ENCODE data around the gene STYXL1. TPM values are rescaled to one million over a fixed set of nuclear protein-coding genes. Genes with fewer than 3 reads are reported as not detected.
"Not testable (repeated sequence)": the region's sequence is repeated elsewhere in the genome, so short reads cannot be mapped to it uniquely, and the experiment has no call there.

Gene STYXL1, protein sequence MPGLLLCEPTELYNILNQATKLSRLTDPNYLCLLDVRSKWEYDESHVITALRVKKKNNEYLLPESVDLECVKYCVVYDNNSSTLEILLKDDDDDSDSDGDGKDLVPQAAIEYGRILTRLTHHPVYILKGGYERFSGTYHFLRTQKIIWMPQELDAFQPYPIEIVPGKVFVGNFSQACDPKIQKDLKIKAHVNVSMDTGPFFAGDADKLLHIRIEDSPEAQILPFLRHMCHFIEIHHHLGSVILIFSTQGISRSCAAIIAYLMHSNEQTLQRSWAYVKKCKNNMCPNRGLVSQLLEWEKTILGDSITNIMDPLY
- 10 to 100 TPM; 42.8 to 54.1 (median 53.0) TPM for polyA plus RNA-seq (ENCODE audit: insufficient read length in 3 of 3)

DNA sequence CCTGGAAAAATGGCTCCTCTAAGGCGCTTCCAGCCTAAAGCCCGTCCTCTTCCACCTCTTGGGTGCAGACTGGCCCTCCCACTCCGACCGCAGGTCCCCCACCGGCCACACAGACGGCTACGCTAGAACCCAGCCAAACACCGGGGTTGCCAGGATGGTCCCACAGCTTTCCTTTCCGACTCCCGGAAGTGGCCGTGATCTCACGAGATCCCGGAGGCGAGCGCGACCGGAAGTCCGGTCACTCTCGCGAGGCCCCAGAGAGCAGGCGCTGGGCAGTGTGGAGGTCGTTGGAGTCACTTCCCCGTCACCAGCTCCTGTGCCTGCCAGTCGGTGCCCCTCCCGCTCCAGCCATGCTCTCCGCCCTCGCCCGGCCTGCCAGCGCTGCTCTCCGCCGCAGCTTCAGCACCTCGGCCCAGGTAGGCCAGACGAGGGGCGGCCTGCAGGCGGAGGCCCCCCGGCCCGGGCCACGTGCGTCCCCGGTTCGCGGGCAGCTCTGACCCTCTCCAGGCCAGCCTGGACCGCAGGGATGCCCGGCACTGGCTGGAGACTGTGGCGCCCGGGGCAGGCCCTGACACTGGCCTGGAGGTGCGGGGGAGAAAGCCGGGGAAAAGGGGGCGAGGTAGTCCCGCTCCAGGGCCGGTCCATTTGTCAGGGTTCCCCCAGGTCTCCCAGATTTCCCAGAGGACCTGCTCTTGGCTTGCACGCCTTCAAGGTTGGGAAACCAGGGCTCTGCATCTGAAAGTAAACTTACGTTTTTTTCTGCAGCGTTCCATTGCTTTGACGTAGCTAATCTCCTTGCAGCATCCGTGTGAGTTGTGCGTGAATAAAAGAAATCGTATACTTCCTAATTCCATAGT is at the start of gene STYXL1, which contains the start of gene MDH2:
STYXL1 (minus strand) TSS at position 190 of the 857 bp plus-strand sequence. CDS start 17,477 bp downstream, outside the sequence.
MDH2 (plus strand) TSS at position 296 of the 857 bp plus-strand sequence; CDS start at position 351, 55 bp downstream.
- DNase-seq (ENCODE audit: low read depth in 3 of 3, low spot score in 2 of 3), result peak; percentile 79 to 91 (median 88)

DNA sequence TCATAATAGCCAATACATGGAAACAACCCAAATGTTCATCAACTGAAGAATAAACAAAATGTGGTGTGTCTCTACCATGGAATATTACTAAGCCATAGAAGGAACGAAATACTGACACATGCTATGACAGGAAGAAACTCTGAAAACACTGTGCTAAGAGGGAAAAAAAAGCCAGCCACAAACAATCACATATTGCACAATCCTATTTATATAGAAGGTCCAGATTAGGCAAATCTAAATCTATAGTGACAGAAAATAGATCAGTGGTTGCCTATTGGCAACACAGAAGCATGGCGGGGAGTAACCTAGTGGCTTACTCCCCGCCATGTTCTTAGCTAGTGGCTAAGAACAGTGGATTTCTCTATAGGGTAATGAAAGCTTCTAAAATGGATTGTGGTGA is 48.1 kb upstream of the STYXL1 start:
- no peak for DNase-seq (ENCODE audit: low read depth in 3 of 3, low spot score in 2 of 3)

- not testable (repeated sequence) for DNase-seq (ENCODE audit: low read depth in 3 of 3, low spot score in 2 of 3)
Observed at GRCh38 chr7:76094326-76094725, 46.5 kb upstream of the STYXL1 start.

DNA sequence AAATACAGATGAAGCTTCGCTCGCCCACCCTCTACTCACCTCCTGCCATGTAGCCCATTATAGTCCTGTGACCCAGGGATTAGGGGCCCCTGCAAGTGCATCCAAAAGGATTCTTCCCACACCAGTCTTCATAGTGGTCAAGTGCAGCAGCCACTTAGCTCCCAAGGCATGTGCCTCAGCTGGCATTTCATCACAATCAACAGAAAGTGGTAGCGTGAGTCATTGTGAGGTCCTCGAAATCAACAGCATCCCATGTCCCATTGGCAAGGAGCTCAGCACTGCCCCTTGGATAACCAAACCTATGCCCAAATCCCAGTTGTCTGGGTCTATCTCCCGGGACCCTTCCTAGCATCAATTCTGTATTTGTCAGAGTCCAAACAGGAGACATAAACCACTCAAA is 45.7 kb upstream of the STYXL1 start:
- not testable (repeated sequence) for DNase-seq (ENCODE audit: low read depth in 3 of 3, low spot score in 2 of 3)

DNA sequence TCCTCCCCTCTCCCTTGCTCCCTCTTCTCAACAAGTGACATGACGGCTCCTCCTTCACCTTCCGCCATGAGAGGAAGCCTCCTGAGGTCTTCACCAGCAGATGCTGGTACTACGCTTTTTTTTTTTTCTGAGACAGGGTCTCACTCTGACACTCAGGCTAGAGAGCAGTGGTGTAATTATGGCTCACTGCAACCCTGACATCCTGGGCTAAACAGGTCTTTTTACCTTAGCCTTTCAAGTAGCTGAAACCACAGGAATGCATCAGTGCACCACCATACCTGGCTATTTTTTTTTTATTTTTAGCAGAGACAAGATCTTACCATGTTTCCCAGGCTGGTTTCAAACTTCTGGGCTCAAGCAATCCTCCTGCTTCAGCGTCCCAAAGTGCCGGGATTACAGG is 43.7 kb upstream of the STYXL1 start:
- no peak for DNase-seq (ENCODE audit: low read depth in 3 of 3, low spot score in 2 of 3)

GRCh38 chr7:76089865-76090475 is 42.2 kb upstream of the STYXL1 start:
- DNase-seq (ENCODE audit: low read depth in 3 of 3, low spot score in 2 of 3), result no peak

DNA sequence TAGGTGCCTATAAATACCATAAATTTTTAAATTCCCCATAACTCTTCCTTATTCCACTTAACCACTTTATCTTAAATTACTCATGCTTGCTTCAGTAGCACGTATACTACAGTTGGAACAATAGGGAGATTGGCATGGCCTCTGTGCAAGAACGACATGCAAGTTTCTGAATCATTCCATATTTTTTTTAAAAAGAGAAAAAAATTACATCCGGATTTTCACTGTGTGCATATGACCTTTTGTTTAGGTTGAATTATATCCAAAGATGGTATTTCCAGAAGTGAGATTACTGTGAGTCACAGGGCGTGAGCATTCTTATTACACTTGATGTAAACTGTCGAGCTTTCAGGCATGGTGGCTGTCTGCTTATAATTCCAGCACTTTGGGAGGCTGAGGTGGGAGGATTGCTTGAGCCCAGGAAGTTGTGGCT is 39.6 kb upstream of the STYXL1 start:
- DNase-seq (ENCODE audit: low read depth in 3 of 3, low spot score in 2 of 3), result not testable (repeated sequence)

GRCh38 chr7:76086070-76086469 is 38.3 kb upstream of the STYXL1 start:
- no peak for DNase-seq (ENCODE audit: low read depth in 3 of 3, low spot score in 2 of 3)

GRCh38 chr7:76084115-76084514 is 36.3 kb upstream of the STYXL1 start:
- not testable (repeated sequence) for DNase-seq (ENCODE audit: low read depth in 3 of 3, low spot score in 2 of 3)

DNA sequence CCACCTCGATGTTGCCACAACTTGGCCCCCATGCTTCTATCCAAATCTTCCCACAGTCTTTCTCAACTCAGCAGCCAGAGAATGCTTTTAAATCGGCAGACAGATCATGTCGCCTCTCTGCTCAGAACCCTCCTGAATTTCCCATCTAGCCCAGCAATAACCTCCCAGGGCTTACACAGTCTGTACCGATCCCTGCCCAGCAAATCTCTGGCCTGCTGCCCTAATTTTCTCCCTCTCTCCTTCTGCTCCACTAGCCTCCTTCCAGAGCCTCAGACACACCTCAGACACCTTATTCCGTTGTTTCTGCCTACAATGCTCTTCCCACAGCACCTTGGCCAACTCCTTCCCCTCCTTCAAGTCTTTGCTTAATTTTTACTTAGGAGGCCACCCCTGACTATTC is 32.4 kb upstream of the STYXL1 start:
- DNase-seq (ENCODE audit: low read depth in 3 of 3, low spot score in 2 of 3), result no peak

GRCh38 chr7:76077435-76077834 is 29.6 kb upstream of the STYXL1 start:
- DNase-seq (ENCODE audit: low read depth in 3 of 3, low spot score in 2 of 3), result no peak

- no peak for DNase-seq (ENCODE audit: low read depth in 3 of 3, low spot score in 2 of 3)
Observed at GRCh38 chr7:76076995-76077394, 29.2 kb upstream of the STYXL1 start.

GRCh38 chr7:76074972-76075370 is 27.2 kb upstream of the STYXL1 start:
- no peak for DNase-seq (ENCODE audit: low read depth in 3 of 3, low spot score in 2 of 3)

DNA sequence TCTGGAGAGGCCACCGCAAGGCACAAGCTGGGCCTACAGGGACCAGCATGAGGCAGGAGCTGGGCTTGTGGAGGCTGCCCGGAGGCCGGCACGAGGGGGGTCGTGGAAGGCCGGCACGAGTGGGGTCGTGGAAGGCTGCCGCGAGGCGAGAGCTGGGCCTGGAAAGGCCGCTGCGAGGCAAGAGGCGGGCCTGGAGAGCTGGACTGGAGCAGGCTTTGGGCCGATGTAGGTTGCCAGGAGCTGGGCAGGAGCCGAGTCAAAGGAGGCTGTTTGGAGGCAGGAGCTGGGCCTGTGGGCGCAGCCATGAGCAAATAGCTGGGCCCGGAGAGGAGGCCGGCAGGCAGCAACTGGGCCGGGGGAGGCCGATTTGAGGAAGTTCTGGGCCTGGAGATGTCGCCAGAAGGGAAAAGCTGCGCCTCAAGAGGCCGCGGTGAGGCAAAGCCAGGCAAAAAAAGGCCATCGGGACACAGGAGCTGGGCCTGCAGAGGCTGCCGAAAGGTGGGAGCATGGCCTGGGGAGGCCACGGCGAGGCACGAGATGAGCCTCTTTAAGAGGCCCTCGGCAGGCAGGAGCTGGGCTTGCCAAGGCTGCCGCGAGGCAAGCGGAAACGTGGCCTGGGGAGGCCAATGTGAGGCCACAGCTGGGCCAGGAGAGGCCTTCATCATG is 26.6 kb upstream of the STYXL1 start:
- no peak for DNase-seq (ENCODE audit: low read depth in 3 of 3, low spot score in 2 of 3)

- DNase-seq (ENCODE audit: low read depth in 3 of 3, low spot score in 2 of 3), result no peak
Observed at GRCh38 chr7:76073335-76073990, 25.7 kb upstream of the STYXL1 start.

DNA sequence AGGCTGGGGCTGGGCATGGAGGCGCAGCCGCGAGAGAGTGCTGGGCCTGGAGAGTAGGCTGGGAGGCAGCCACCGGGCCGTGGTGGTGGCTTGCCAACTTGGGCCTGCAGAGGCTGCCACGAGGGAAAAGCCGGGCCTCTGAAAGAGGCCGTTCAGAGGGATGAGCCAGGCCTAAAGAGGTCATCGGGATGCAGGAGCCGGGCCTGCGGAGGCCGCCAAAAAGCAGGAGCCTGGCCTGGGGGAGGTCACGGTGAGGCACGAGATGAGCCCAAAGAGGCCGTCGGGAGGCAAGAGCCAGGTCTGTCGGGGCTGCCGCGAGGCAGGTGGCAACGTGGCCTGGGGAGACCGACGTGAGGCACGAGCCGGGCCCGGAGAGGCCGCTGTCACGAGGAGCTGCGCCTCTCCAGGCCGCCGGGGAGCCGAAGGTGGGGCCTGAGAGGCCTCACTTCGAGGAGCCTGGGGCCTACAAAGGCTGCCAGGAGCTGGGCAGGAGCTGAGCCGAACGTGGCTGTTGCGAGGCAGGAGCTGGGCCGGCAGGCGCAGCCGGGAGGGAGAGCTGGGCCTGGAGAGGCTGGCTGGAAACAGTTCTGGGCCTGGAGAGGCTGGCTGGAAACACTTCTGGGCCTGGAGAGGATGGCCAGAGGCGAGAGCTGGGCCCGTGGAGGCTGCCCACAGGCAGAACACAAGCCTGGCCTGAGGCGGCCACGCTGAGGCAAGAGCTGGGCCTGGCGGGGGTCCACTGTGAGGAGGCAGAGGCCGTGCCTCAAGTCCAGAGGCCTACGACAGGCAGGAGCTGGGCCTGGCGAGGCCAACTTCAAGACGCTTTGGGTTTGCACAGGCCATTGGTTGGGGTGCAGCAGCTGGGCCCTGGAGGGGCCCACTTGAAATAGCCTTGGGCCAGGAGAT is 24.7 kb upstream of the STYXL1 start:
- DNase-seq (ENCODE audit: low read depth in 3 of 3, low spot score in 2 of 3), result no peak

DNA sequence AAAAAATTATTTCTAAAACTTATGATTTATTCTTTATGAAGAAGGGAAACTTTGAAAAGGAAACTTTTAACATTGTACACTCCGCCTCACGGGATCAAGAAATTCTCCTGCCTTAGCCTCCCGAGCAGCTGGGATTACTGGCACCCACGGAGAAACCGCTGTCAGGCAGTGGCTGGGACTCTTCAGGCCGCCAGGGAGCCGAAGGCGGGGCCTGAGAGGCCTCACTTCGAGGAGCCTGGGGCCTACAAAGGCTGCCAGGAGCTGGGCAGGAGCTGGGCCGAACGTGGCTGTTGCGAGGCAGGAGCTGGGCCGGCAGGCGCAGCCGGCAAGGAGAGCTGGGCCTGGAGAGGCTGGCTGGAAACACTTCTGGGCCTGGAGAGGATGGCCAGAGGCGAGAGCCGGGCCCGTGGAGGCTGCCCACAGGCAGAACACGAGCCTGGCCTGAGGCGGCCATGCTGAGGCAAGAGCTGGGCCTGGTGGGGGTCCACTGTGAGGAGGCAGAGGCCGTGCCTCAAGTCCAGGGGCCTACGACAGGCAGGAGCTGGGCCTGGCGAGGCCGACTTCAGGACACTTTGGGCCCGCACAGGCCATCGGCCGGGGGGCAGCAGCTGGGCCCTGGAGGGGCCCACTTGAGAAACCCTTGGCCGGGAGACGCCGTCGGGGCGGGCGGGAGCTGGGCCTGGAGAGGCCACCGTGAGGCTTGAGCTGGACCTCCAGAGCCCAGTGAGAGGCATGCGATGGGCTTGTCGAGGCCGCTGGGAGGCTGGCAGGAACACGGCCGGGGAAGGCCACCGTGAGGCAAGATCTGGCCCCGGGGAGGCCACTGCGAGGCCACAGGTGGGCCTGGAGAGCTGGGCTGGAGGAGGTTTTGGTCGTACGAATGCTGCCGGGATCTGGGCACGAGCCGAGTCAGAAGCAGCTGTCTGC is 23.8 kb upstream of the STYXL1 start:
- DNase-seq (ENCODE audit: low read depth in 3 of 3, low spot score in 2 of 3), result no peak

DNA sequence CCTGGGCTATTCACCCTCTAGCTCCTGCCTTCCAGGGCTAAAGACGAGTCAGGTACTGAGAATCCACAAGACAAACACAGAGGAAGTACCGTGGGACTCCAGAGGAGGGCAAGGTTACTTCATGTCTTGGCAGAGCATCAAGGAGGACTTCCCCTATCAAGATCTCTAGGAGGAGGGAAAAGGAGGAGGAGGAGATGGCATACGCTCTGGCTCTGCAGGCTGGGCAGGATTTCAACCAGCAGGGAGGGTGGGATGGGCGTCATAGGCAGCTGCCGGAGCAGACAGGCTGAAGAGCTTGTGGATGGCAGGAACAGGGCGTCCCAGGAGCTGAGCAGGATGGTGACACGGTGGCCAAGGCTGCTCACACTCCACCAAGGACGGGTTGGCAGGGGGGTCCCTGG is 21.4 kb upstream of the STYXL1 start:
- DNase-seq (ENCODE audit: low read depth in 3 of 3, low spot score in 2 of 3), result no peak
